Measurements from ENCODE around the gene ABHD6.

Gene ABHD6

DNA sequence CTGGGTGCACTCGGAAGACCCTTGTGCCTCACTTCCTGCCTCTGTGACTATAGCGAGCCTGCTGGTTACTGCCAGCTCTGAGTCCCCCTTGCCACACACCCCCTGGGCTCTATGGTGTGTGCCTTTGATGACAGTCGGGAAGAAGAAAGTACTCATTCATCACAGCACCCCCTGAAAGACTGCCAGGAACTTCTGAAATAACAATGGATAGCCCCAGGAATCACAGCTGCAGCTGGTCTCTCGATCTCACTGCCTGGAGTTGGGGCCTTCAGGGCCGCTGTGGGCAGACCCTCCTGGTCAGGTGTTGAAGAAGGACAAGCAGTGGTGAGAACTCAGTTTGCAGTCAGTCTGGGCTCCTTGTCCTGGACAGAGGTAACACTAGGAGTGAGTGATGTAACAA, 58.7 kb downstream of the ABHD6 start:
- H3K4me3 ChIP-seq (ENCODE audit: low read depth in 1 of 2, low read length in 1 of 2) = no peak overlapping the region
- H3K4me1 ChIP-seq (ENCODE audit: control insufficient read depth in 1 of 2, insufficient read depth in 1 of 2, low read depth in 1 of 2, low read length in 1 of 2) = no peaks in the 10 kb centered on the region
- H3K36me3 ChIP-seq = no peaks in the 10 kb centered on the region
- no peak overlapping the region for H3K27ac ChIP-seq
- peaks cover 23% of the 10 kb centered on the region for H3K27me3 ChIP-seq
- no peaks in the 10 kb centered on the region for H3K9me3 ChIP-seq
- TF ChIP-seq CTCF (IDR thresholded peaks at IDR 0.05) = no peak

GRCh38 chr3:58296843-58297242, 59.3 kb downstream of the ABHD6 start:
- Histone ChIP-seq H3K9me3 (no peaks in the 10 kb centered on the region), H3K36me3 (no peaks in the 10 kb centered on the region), H3K4me3 (ENCODE audit: low read depth in 1 of 2, low read length in 1 of 2) (no peak overlapping the region), H3K27ac (no peak overlapping the region), H3K27me3 (peaks cover 29% of the 10 kb centered on the region), H3K4me1 (ENCODE audit: control insufficient read depth in 1 of 2, insufficient read depth in 1 of 2, low read depth in 1 of 2, low read length in 1 of 2) (no peaks in the 10 kb centered on the region)
- TF ChIP-seq CTCF (IDR thresholded peaks at IDR 0.05) = no peak

GRCh38 chr3:58298190-58298589, 60.6 kb downstream of the ABHD6 start:
- H3K9me3 ChIP-seq = no peaks in the 10 kb centered on the region
- H3K4me1 ChIP-seq (ENCODE audit: control insufficient read depth in 1 of 2, insufficient read depth in 1 of 2, low read depth in 1 of 2, low read length in 1 of 2) = no peaks in the 10 kb centered on the region

GRCh38 chr3:58299075-58299474, 61.5 kb downstream of the ABHD6 start:
- TF ChIP-seq CTCF (IDR thresholded peaks at IDR 0.05) = no peak
- peaks cover 38% of the 10 kb centered on the region for H3K27me3 ChIP-seq
- no peaks in the 10 kb centered on the region for H3K9me3 ChIP-seq
- no peak overlapping the region for H3K4me3 ChIP-seq (ENCODE audit: low read depth in 1 of 2, low read length in 1 of 2)
- H3K4me1 ChIP-seq (ENCODE audit: control insufficient read depth in 1 of 2, insufficient read depth in 1 of 2, low read depth in 1 of 2, low read length in 1 of 2) = no peaks in the 10 kb centered on the region
- H3K36me3 ChIP-seq = no peaks in the 10 kb centered on the region
- H3K27ac ChIP-seq = no peak overlapping the region

More at GRCh38 chr3:58298190-58298589, 60.6 kb downstream of the ABHD6 start:
- no peaks in the 10 kb centered on the region for H3K36me3 ChIP-seq
- H3K4me3 ChIP-seq (ENCODE audit: low read depth in 1 of 2, low read length in 1 of 2) = no peak overlapping the region
- no peak for TF ChIP-seq CTCF (IDR thresholded peaks at IDR 0.05)
- peaks cover 38% of the 10 kb centered on the region for H3K27me3 ChIP-seq
- H3K27ac ChIP-seq = no peak overlapping the region

DNA sequence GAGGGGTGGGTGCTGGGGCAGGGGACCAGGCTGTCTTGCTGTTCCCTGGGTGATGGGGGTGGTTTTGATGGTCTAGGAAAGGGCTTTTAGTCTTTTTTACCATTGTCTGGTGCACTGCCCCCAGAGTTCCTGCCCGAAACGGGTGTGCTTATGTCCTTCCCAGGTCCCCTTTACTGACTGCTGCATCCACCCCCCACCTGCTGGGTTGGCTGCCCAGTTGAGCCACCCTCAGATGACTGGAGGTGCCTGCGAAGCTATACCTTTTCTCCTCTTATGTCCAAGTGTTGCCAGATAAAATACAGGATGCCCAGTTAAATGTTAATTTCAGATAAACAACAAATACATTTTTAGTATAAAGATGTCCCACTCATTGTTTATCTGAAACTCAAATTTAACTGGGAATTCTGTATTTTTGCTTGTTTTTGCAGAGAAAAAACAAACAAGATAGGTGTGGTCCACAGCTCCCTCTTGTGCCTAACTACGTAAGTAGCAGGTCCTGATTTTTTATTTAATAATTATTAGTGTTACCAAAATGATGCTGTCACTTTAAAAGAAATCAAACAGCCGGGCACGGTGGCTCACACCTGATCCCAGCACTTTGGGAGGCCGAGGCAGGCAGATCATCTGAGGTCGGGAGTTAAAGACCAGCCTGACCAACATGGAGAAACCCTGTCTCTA, 62.4 kb downstream of the ABHD6 start:
- H3K36me3 ChIP-seq = no peaks in the 10 kb centered on the region
- TF ChIP-seq CTCF (IDR thresholded peaks at IDR 0.05) = no peak
- H3K4me3 ChIP-seq (ENCODE audit: low read depth in 1 of 2, low read length in 1 of 2) = no peak overlapping the region
- no peaks in the 10 kb centered on the region for H3K9me3 ChIP-seq
- H3K27me3 ChIP-seq = peaks cover 38% of the 10 kb centered on the region
- H3K27ac ChIP-seq = no peak overlapping the region
- H3K4me1 ChIP-seq (ENCODE audit: control insufficient read depth in 1 of 2, insufficient read depth in 1 of 2, low read depth in 1 of 2, low read length in 1 of 2) = no peaks in the 10 kb centered on the region

Measured in neutrophil (primary cell).